GM20431 (cell line): ENCODE results near the gene STAU1.

ENCODE experiments used
- in situ Hi-C: fragments of 300-500 bp; cut with MseI, MboI; formaldehyde crosslinking; loops from one replicate; pipeline ENCODE4 v1.15.0; 2020; ENCODE audit warnings: low sequenced_read_pairs; ENCODE audit not compliant: unreplicated experiment

Gene STAU1

GRCh38 chr20:49187851-49188641, at the start of gene STAU1:
Gene STAU1, minus strand, starts transcription at chr20:49188334. Its CDS starts 22,133 bp downstream, at chr20:49166201.
- in situ Hi-C loops = no loop called here

DNA sequence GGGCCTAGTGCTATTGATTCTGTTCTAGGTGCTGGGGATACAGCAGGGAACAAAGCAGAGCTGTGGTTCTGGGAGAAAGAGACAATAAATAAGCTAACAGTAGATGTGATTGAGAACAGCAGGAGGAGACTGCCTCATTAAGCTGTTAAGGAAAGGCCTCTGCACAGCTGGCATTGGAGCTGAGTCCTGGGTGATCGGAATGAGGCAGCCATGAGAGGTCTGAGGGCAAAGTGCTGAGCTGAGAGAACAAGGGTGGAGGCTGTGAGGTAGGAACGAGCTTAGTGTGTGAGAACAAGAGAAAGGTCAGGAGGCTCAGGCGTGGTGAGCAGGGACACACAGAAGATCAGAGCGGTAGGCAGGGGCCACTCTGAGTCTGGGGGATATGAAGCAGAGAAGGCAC, 49.4 kb upstream of the STAU1 start:
- in situ Hi-C loops = no loop called here

- in situ Hi-C loops = no loop called here
Observed at GRCh38 chr20:49236301-49236700, 48.2 kb upstream of the STAU1 start.

GRCh38 chr20:49234831-49235230, 46.7 kb upstream of the STAU1 start:
- in situ Hi-C loops = no loop called here

DNA sequence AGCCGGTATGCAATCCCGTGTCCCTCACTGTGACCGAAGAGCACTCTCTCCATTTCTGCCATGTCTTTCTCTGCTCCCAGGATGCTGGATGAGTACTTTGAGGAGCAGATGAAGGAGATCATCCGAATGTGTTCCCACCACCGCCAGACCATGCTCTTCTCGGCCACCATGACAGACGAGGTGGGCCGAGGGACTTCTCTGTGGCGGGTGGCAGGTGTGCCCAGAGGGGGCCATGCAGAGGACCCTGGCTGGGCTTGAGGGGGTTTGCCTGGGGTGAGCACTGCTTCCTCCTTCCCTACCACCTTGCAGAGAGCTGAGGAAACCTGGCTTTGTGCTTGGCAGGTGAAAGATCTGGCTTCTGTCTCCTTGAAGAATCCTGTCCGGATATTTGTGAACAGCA, 45.1 kb upstream of the STAU1 start:
- in situ Hi-C loops = no loop called here

DNA sequence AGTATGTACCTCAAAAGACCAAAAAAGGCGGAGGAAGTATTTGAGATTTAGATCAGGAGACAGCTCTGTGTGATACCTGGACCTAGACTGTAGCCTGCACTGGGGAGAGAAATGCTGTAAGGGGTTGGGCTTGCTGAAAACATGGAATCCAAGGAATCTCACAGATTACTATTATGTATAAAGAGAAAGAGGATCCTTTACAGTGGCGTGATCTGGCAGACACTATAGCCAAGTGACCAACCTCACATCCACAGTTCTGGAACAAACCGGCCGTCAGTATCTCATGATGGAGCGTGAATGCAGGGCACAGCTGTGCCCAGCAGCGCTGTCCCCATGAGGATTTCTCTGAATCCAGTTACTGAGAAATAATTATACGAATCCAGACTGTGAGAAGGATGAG, 43.3 kb upstream of the STAU1 start:
- in situ Hi-C loops = no loop called here

DNA sequence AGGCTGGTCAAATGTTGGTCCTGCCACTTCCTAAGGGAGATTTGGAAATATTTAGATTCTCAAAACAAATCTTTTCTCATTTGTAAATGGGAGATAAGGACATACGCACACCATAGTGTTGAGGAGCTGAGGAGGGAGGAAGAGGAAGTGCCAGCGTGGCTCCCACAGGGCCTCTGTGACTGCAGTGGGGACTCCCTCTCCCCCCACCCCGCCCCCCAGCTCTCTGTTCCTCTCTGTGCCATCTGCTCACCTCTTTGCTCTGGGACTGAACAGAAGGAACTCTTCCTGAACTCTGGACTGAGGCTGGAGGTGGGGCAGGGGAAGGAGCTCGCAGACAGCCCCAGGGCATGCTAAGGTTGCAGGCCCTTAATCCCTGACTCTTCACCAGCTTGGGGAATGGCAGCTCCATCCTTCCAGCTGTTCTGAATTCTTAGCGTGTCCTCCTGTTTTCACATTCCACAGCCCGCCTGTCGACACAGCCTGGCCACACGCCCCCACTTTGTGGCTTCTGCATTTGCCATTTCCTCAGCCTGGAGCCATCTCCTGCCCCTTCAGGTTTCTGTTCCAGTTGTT, 42.5 kb upstream of the STAU1 start:
- in situ Hi-C loops = no loop called here

DNA sequence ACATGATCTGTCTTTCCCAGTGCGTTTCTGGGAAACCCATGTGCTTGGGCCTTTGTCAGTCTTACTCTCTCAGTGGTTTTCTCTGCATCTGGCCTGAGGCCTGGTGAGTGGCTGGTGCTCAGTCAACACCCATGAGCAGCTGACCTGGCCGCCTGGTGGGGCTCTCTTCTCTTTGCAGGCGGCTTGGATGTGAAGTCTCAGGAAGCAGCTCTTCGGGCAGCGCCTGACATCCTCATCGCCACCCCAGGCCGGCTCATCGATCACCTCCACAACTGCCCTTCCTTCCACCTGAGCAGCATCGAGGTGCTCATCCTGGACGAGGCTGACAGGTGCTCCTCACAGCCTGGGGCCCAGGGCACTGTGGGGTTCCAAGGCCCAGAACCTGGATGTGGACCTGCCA, 41.9 kb upstream of the STAU1 start:
- in situ Hi-C loops = no loop called here

DNA sequence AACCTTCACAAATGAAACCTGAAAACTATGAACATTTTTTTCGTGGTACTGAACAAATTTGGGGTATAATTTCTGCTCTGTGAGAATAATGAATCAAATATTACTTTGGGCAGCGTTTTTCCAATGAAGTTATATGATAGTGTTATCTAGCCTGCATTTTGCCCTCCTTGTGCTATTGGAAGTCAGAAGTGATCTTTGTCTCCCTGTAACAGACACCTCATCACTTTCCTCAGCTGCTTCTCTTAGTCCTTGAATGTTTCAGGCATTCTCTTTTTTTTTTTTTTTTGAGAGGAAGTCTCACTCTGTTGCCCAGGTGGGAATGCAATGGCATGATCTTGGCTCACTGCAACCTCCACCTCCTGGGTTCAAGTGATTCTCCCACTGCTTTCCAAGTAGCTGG, 41.2 kb upstream of the STAU1 start:
- in situ Hi-C loops = no loop called here

GRCh38 chr20:49228676-49229075, 40.5 kb upstream of the STAU1 start:
- in situ Hi-C loops = no loop called here

DNA sequence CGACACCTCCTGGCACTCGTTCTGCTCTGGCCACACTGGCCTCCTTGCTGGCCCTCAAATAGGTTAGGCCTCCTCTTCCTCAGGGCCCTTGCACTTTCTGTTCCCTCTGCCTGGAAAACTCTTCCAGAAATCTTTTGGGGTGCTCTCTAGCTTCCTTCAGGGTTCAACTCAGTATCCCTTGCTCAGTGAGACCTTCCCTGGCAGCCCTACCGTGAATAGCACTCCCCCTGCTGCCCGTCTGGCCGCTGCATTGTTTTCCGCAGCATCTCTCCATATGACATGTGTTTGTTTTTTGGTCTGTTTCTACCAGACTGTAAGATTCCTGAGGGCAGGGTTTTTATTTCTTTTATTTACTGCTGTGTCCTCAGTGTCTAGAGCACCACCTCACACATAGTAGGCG, 37.8 kb upstream of the STAU1 start:
- in situ Hi-C loops = no loop called here

GRCh38 chr20:49219924-49220831, 32.0 kb upstream of the STAU1 start:
- in situ Hi-C loops = loop anchor here (10.0 kb wide), 1 partner anchor 85 kb away; no protein-coding TSS in a partner anchor

DNA sequence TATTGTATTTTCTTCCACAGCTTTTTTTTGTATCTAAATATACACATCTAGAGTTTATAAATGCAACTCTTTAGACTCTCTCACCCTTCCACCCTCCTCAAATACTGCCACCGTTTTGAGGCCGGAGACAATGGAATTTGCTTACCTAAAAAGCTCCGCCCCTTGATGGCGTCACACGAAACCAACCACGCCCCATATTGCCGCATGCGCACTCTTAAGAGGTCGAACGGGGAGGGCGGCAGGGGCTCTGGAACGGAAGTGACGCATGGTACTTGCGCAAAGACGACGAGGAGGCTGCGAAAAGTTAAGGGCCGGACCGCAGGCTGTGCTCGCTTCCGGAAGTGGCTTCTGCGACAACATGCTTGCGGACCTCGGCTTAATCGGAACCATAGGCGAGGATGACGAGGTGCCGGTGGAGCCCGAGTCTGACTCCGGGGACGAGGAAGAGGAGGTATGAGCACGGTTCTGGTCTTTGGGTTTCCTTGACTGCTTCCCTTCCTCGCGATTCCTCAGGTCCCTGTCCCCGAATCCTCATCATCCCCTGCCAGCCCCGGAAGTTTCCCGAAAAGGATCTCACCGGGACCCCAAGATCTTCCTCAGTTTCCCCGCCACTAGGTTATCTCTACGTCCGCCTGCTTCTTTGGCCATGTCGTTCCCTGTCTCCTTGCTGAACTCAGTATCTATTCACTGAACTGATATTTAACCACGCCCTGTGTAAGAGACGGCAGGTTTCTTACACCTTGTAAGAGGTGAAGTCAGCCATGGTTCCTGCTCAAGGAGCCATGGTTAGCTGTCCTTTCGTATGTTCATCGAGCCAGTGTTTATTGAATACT, 31.2 kb upstream of the STAU1 start, which contains the start of gene DDX27:
Gene DDX27 (plus strand): TSS at position 326 of the 833 bp plus-strand sequence. CDS start 33 bp downstream, at position 359.
- in situ Hi-C loops = loop anchor here (10.0 kb wide), 1 partner anchor 85 kb away; no protein-coding TSS in a partner anchor

GRCh38 chr20:49218739-49219090, 30.6 kb upstream of the STAU1 start:
- in situ Hi-C loops = loop anchor here (10.0 kb wide), 1 partner anchor 84 kb away; no protein-coding TSS in a partner anchor

GRCh38 chr20:49216991-49217578, 29.0 kb upstream of the STAU1 start:
- in situ Hi-C loops = loop anchor here (10.0 kb wide), 1 partner anchor 82 kb away; no protein-coding TSS in a partner anchor

DNA sequence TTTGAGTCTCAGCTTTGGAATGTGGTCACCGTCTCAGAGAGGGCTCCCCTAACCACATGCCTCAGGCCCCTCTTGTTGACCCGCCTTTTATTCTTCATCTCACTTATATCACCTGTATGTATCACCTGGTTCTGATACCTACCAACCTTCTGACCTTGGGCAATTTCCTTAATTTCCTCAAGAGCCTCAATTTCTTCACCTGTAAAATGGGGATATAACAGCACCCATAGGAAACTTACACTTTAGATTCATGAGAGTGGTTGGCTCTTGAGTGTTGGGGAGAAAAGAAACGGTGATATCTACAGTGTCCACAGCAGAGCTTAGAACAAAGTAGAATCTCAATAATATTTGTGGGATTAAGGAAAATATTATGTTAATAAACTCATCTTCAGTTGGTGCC, 27.1 kb upstream of the STAU1 start:
- in situ Hi-C loops = loop anchor here (10.0 kb wide), 1 partner anchor 80 kb away; no protein-coding TSS in a partner anchor

DNA sequence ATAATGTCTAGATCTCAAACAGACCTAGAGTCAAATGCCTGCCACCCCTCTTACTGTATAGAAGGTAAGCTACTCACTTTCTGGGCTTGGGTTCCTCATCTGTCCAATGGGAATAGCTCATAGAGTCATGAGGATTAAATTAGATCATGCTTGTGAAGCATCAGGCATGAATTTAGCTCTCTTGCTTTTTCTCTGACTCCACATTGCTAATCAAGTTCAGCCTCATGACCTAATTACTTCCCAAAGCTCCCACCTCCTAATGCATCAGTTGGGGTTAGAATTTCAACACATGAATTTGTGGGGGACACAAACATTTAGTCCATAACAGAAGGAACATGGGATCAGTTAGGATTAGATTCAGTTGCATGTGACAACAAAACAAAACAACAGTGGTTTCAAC, 26.4 kb upstream of the STAU1 start:
- in situ Hi-C loops = loop anchor here (10.0 kb wide), 1 partner anchor 80 kb away; no protein-coding TSS in a partner anchor

GRCh38 chr20:49210757-49211110, 22.6 kb upstream of the STAU1 start:
- in situ Hi-C loops = loop anchor here (10.0 kb wide), 1 partner anchor 76 kb away; no protein-coding TSS in a partner anchor

DNA sequence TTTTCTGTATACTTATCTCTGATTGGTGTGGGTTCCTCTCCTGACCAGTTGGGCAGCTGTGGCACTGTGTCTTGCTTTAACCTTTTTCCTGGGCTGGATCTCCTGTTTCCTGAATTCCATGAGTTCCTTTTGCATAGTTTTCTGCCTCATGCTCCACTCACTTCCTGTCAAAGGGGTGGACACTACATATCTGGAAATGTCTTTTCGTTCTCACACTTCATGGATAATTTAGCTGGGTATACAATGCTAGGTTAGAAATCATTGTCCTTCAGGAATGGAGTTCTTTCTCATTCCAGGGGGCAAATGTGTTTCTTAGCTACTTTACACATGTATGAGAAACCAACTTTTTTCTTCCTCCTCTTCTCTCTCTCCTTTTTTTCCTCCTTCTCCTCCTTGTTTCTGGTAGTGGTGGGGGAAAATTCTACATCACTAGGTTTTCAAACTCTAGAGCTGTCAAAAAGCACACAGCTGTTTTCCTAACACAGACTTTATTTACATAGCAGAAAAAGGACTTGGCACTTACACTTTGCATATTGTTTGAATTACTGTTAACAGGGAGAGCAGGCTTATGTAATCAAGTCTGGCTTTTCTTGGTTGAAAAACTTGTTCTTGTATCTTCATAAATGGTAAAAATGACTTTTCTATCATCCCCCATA, 22.1 kb upstream of the STAU1 start:
- in situ Hi-C loops = loop anchor here (10.0 kb wide), 1 partner anchor 75 kb away; no protein-coding TSS in a partner anchor
